HG03039 (cell line): ENCODE data around the gene SP9.

Experiments used
- ATAC-seq: cut with Tn5 transposase; IDR thresholded peaks from one replicate; pipeline ENCODE4 v1.9.1; 2021; ENCODE audit warnings: mild to moderate bottlenecking, moderate library complexity; ENCODE audit not compliant: unreplicated experiment

Gene SP9

DNA sequence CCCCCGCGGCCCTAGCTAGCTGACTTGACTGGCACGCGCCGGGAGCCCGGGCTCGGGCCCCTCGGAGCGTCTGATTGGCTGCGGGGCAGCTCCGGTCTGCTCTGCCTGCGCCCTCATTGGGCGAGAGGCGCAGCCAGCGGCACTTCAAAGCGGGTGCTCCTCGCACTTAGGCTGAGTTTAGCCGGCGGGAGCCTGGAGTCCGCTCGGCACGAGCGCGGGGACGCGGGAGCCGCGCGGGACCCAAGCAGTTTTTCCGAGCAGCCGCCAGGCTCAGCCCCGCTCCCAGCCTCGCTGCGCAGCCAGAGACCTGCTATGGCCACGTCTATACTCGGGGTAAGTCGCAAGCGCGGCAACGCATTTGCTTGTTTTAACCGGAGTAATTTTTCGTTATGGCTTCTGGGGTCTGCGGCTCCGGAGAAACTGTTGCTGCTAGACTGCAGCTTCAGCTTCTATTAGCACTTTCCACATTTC, at the start of gene SP9:
Gene SP9, plus strand, starts transcription at position 174 of the 471 bp plus-strand sequence. Its CDS starts 139 bp downstream, at position 313.
- ATAC-seq, result no peak

- ATAC-seq, result no peak
These were observed 48.6 kb upstream of the SP9 start for GRCh38 chr2:174286172-174286571.

DNA sequence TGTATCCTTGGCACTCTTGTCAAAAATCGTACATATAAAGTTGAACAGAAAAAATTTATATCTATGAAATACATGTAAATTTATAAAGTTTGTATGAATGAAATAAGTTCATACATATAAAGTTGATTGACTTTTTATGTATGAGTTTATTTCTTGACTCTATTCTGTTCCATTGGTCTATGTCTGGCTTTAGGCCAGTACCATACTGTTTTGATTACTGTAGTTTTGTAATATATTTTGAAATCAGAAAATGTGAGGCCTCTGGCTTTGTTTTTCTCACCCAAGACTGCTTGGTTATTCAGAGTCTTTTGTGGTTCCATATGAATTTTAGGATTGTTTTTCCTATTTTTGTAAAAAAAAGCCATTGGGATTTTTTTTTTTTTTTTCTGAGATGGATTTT, 41.8 kb upstream of the SP9 start:
- ATAC-seq, result no peak

GRCh38 chr2:174300114-174300513, 34.6 kb upstream of the SP9 start:
- ATAC-seq, result no peak

GRCh38 chr2:174312581-174313234, 22.0 kb upstream of the SP9 start:
- ATAC-seq, result no peak

GRCh38 chr2:174322149-174322548, 12.6 kb upstream of the SP9 start:
- no peak for ATAC-seq

GRCh38 chr2:174322746-174323145, 12.0 kb upstream of the SP9 start:
- ATAC-seq, result no peak

DNA sequence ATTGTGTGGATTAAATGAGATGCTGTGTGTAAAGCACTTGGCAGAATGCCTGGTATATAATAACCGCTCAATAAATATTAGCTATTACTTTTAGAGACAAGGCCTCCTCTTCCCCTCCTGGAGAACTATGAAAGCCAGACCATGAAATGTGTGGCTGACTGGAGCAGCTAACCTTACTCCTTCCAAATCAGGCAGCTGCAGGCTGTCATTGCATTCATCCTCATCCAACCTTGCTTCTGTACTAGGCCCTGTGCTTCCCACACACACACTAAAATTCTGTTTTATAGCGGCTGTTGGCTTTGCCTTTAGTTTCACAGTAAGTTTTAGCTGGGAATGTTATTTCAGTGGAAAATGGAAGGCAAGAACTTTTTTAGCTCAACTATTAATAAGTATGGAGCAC, 10.2 kb upstream of the SP9 start:
- ATAC-seq, result no peak

DNA sequence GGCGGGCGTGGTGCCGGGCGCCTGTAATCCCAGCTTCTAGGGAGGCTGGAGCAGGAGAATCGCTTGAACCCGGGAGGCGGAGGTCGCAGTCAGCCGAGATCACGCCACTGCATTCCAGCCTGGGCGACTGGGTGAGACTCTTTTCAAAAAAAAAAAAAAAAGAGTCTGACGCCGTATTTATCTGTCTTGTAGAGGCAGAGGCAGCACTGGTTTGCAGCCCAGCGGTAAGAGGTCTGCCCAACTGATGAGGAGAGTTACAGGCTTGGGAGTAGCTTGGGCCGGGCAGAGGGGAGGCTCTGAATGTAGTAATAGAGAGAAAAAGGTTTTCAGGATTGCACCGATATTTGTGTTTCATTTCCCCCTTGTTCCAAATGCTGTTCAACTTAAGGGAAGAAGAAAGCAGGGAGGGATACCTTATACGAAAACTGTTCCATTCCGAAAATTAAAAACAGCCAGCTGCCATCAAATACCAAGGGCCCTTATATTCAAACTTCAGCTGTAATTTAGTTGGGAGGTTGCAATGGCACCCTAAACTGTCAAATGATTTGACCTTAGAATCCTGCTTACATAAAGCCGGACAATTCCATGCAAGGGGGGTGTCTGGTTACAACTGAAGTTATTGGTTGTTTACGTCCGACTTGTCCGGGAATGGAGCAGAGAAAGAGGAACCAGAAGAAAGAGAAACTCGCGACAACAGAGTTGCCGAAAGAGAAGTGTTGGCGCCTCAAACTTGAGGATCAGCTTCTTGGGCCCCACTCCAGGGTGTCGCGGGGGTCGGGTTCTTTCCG, 9.2 kb upstream of the SP9 start:
- ATAC-seq, result no peak

DNA sequence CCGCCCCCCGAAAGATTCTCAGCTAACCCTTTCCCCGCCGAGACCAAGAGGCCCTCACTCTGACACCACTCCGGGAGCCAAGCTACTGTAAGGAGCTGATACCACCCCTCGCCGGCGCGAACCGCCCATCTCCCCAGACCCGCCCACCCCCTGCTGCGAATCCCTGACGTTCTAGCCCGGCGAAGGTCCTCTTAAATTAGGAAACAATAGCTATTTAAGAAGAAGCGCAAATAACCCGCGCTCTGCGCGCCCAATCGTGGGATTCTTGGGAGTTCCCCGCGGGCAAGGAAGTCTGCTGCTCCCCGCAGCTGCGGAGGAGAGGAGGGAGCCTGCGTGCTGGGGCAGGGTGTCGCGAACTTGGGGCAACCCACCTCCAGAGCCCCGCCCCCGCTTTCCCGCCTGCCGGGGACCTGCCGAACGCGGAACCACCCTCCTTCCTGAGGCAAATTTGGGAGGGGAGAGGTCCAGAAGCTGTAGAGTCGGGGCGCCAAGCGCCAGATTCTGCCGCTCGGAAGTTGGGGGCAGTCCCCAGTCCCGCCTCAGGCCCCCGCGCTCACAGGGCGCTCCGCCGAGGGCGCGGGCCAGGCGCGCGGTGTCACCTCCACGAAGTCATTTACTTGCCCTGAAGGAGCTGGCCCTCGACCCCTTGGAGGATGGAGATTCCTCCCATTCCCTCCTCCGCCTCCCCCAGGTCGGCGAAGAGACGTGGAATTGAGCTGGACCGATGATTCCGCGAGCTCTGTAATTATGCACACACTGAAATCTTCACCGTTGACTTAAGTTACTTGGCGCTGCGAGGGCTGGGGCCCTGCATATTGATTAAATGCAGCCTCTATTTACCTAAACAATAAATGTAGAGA, 8.4 kb upstream of the SP9 start:
- no peak for ATAC-seq

DNA sequence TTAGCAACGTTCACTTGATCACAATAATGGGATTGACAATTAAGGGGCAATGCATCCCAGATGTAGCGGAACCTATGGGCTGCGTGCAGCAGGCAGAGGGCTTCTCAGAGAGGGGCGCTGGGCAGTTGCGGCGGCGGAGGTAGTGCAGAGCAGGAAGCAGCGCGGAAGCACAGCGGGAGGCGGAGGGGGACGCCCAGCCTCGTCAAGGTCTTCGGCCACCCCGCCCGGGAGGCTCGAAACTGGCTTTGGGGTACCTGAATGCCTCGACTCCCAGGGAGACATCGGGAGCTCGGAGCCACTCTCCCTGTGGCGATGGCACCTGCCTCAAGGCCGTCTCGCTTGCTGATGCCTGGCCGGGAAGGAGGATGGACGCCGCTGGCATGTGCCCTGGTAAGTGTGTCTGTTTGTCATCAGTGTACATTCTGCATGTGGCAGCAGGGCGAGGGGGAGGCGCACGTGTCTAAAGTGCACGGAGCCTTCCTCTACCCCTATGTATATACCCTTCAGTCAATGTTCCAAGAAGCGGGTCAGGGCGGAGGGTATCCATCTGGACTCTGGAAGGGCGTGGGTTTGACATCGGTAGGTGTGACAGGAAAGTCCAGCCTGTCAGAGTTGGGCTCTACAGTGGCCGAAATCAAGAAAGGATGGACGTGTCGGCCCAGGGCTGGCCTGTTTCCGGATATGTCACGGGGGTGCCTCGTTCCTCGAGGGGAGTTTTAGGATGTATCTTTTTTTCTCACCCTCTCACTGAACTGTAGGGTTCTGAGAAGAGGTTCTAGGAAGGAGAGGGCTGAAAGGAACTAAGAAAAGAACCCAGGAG, 7.5 kb upstream of the SP9 start:
- no peak for ATAC-seq

GRCh38 chr2:174327841-174328113, 7.0 kb upstream of the SP9 start:
- ATAC-seq, result no peak

DNA sequence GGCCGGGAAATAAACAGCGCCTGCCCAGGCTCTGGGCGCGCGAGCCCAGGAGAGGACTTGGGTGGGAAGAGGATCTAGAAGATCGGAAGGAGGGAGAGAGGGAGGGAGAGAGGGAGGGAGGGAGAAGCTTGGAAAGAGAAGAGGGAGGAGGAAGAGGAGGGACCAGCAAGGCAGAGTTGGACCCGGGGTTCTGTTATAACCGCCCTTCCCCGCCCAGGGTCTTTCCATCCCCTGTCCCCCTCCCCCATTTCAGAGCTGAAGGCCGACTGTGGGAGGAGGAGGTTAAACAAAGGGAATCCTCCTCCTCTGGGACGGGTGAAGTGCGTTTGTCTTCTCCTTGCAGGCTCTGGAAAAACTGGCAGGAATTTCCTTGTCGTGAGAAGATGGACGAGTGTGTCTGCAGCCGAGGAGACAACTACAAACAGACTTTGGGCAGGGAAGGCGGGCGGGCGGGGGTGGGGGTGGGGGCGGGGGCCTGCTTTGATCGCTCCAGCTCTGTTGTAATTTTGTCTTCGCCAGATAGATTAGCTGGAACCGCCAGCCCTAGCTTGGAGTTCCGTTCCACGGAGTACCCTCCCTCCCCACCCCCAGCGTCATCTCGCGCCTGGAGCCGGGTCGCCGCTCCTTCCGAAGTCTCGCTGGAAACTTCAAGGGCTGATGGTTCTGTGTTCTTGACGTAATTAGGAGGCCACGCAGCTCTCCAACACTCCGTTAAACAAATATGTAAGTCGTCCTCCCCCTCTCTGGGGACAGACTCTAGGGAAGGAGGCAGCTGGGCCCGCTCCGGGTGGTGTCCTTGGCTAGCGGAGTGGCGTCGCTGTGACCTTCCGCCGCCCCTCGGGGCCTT, 6.4 kb upstream of the SP9 start:
- ATAC-seq, result no peak

- ATAC-seq, result no peak
These were observed 5.6 kb upstream of the SP9 start for GRCh38 chr2:174328961-174329715.

- no peak for ATAC-seq
These were observed 3.7 kb upstream of the SP9 start for GRCh38 chr2:174330945-174331594.

- ATAC-seq, result no peak
These were observed 3.0 kb upstream of the SP9 start for GRCh38 chr2:174331595-174332216.

- no peak for ATAC-seq
These were observed 2.4 kb upstream of the SP9 start for GRCh38 chr2:174332217-174332963.

DNA sequence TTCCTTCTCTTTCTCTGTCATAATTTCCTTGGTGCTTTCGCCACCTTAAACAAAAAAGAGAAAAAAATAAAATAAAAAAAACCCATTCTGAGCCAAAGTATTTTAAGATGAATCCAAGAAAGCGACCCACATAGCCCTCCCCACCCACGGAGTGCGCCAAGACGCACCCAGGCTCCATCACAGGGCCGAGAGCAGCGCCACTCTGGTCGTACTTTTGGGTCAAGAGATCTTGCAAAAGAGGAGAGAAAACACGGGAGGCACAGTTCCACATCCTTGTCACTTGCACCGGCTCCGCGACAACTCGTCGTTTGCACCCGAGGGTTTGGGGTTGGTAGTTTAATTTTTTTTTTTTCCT, 1.8 kb upstream of the SP9 start:
- ATAC-seq, result no peak
